ENCODE results near the gene PLPP3.

DNA sequence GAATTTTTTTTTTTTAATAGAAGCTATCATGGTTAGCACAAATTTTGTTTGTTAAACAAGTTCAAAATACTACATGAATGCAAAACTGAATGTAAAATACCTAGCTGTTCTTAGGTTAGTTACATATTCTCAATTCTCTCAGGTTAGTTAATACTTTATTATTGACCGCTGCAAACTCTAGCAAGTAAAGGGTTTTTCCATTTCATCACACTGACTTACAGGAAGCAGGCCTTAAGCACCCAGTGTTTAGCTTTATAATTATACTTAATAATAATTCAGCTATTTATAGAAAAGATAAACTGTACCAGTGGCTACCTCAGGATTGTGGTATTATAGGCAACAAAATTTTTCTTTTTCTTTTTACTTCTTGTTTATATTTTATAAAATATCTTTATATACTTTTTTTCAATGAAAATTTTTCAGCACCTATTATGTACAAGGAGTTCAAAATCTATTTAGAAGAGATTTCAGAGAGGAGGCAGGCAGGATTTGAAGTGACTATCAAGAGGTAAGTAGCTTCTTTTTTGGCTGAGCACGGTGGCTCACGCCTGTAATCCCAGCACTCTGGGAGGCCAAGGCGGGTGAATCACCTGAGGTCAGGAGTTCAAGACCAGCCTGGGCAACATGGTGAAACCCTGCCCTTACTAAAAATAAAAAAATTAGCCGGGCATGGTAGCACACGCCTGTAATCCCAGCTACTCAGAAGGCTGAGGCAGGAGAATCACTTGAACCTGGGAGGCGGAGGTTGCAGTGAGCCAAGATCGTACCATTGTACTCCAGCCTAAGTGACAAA is 17.9 kb downstream of the PLPP3 start:
- TF ChIP-seq, protein P1, sequence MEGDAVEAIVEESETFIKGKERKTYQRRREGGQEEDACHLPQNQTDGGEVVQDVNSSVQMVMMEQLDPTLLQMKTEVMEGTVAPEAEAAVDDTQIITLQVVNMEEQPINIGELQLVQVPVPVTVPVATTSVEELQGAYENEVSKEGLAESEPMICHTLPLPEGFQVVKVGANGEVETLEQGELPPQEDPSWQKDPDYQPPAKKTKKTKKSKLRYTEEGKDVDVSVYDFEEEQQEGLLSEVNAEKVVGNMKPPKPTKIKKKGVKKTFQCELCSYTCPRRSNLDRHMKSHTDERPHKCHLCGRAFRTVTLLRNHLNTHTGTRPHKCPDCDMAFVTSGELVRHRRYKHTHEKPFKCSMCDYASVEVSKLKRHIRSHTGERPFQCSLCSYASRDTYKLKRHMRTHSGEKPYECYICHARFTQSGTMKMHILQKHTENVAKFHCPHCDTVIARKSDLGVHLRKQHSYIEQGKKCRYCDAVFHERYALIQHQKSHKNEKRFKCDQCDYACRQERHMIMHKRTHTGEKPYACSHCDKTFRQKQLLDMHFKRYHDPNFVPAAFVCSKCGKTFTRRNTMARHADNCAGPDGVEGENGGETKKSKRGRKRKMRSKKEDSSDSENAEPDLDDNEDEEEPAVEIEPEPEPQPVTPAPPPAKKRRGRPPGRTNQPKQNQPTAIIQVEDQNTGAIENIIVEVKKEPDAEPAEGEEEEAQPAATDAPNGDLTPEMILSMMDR (IDR thresholded peaks at IDR 0.05): no peak
- TF ChIP-seq POLR2AphosphoS5 (IDR thresholded peaks at IDR 0.05): no peak

All from suprapubic skin (tissue), 3 donors.